ENCODE data around the gene MLPH. TPM values are rescaled to one million over a fixed set of nuclear protein-coding genes. Genes with fewer than 3 reads are reported as not detected.

MLPH gene
- total RNA-seq, 2 experiments from 2014 or later = not detected

GRCh38 chr2:237509905-237510304 lies 22.9 kb downstream of the MLPH start:
- ChIA-PET POLR2A (no interaction called here), CTCF (interaction anchor here (0.8 to 9.6 kb wide), 2 partner anchors 63 to 72 kb away, joined by 3 to 120 read pairs; no protein-coding TSS in a partner anchor)

GRCh38 chr2:237510502-237511217 lies 23.6 kb downstream of the MLPH start:
- CTCF ChIA-PET = interaction anchor here (1.6 to 9.6 kb wide), 3 partner anchors 35 to 62 kb away, joined by 3 to 120 read pairs (median 4); no protein-coding TSS in a partner anchor
- POLR2A ChIA-PET = no interaction called here

- CTCF ChIA-PET = interaction anchor here (1.6 to 9.6 kb wide), 7 partner anchors 18 to 357 kb away, joined by 3 to 120 read pairs (median 6); no protein-coding TSS in a partner anchor
- POLR2A ChIA-PET = no interaction called here
These were observed 24.4 kb downstream of the MLPH start for GRCh38 chr2:237511433-237511832.

- ChIA-PET CTCF (interaction anchor here (0.7 to 9.6 kb wide), 20 partner anchors 9 to 427 kb away, joined by 3 to 120 read pairs (median 5); partner anchors contain the start of gene PRLH), POLR2A (interaction anchor here (1.3 kb wide), 2 partner anchors 60 to 62 kb away, joined by 6 to 7 read pairs; no protein-coding TSS in a partner anchor)
These were observed 24.9 kb downstream of the MLPH start for GRCh38 chr2:237511885-237512405.

GRCh38 chr2:237512774-237513466 lies 25.9 kb downstream of the MLPH start:
- ChIA-PET CTCF (interaction anchor here (0.6 to 9.6 kb wide), 31 partner anchors 10 to 1132 kb away, joined by 3 to 120 read pairs (median 5); partner anchors contain the start of gene PRLH), POLR2A (interaction anchor here (0.6 to 1.3 kb wide), 4 partner anchors 59 to 162 kb away, joined by 3 to 7 read pairs (median 4); no protein-coding TSS in a partner anchor)

GRCh38 chr2:237513693-237514092 lies 26.6 kb downstream of the MLPH start:
- POLR2A ChIA-PET = no interaction called here
- CTCF ChIA-PET = interaction anchor here (1.2 to 9.6 kb wide), 10 partner anchors 19 to 393 kb away, joined by 4 to 120 read pairs (median 7); partner anchors contain the start of gene PRLH

- CTCF ChIA-PET = interaction anchor here (2.5 to 9.6 kb wide), 2 partner anchors 52 to 58 kb away, joined by 12 to 120 read pairs; partner anchors contain the start of gene PRLH
- POLR2A ChIA-PET = no interaction called here
These were observed 27.6 kb downstream of the MLPH start for GRCh38 chr2:237514474-237515130.

GRCh38 chr2:237515166-237515565 lies 28.1 kb downstream of the MLPH start:
- CTCF ChIA-PET = interaction anchor here (9.6 kb wide), 1 partner anchor 58 kb away, joined by 120 read pairs; no protein-coding TSS in a partner anchor
- POLR2A ChIA-PET = no interaction called here

GRCh38 chr2:237515621-237516275 lies 28.7 kb downstream of the MLPH start:
- ChIA-PET POLR2A (no interaction called here), CTCF (interaction anchor here (9.6 kb wide), 1 partner anchor 57 kb away, joined by 120 read pairs; no protein-coding TSS in a partner anchor)

GRCh38 chr2:237517163-237517562 lies 30.1 kb downstream of the MLPH start:
- CTCF ChIA-PET = no interaction called here
- POLR2A ChIA-PET = no interaction called here

- ChIA-PET POLR2A (no interaction called here), CTCF (no interaction called here)
These were observed 30.9 kb downstream of the MLPH start for GRCh38 chr2:237517990-237518389.

GRCh38 chr2:237519506-237520245 lies 32.6 kb downstream of the MLPH start:
- CTCF ChIA-PET = no interaction called here
- POLR2A ChIA-PET = no interaction called here

- ChIA-PET POLR2A (interaction anchor here (0.7 kb wide), 1 partner anchor 13 kb away, joined by 3 read pairs; no protein-coding TSS in a partner anchor), CTCF (no interaction called here)
These were observed 33.2 kb downstream of the MLPH start for GRCh38 chr2:237520290-237520689.

GRCh38 chr2:237524631-237525030 lies 37.6 kb downstream of the MLPH start:
- POLR2A ChIA-PET = no interaction called here
- CTCF ChIA-PET = interaction anchor here (1.0 kb wide), 1 partner anchor 47 kb away, joined by 3 read pairs; no protein-coding TSS in a partner anchor

- POLR2A ChIA-PET = no interaction called here
These were observed 38.6 kb downstream of the MLPH start for GRCh38 chr2:237525559-237526157.

GRCh38 chr2:237527233-237527632 lies 40.2 kb downstream of the MLPH start:
- CTCF ChIA-PET = no interaction called here
- POLR2A ChIA-PET = no interaction called here

More at GRCh38 chr2:237525559-237526157, 38.6 kb downstream of the MLPH start:
- CTCF ChIA-PET = interaction anchor here (1.0 kb wide), 1 partner anchor 46 kb away, joined by 3 read pairs; no protein-coding TSS in a partner anchor

- CTCF ChIA-PET = interaction anchor here (2.6 kb wide), 1 partner anchor 15 kb away, joined by 7 read pairs; no protein-coding TSS in a partner anchor
- POLR2A ChIA-PET = no interaction called here
These were observed 40.7 kb downstream of the MLPH start for GRCh38 chr2:237527766-237528165.

Data from activated CD8-positive, alpha-beta memory T cell treated with anti-CD3 and anti-CD28 coated beads for 36 hours (primary cell).